Measurements from ENCODE around the gene NFKBIL1. TPM values are rescaled to one million over a fixed set of nuclear protein-coding genes. Genes with fewer than 3 reads are reported as not detected.

NFKBIL1 gene
- total and polyA plus RNA-seq, 10 of the 15 experiments (the other 5 are each of a cell fraction or from before 2014, with no cell fraction given), result 0.19 to 15.1 (median 7.0) TPM

DNA sequence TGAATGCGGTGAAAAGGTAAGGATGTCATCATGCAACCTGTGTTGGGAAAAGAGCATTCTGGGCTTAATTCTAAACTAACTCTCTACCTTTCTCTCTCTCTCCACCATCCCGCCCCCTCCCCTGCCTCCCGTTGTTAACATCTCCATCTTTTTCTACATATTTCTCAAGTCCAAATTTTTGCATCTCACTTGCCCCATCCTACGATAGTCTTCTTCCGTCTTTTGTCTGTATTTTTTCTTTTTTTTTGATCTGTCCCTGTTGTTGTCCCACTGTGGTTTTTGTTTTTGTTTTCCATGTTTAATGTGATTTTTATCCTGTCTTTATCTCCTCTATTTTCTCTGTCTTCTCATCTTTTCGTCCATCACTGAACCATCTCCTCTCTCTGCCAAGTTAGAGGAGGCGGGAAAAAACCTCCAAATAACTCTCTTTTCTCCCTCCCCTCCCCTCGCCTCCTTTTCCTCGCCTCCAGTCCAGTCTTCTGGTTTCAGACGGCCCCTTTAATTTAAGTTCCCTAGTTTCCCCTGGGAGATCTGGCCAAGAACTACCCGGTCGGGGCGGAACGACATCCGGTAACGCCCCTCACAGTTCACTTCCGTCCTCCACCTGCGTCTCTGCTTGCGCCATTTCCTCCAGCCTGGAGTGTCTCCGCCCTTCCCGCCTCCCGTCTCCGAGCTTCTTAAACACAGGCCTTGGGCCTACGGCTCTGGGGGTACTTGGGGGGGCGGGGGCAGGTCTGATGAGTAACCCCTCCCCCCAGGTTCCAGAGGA, at the start of gene NFKBIL1 (continued):
- TF ChIP-seq FOXM1 (IDR thresholded peaks at IDR 0.05; ENCODE audit: low read depth, low read length), result 0 out of 2 replicates have a peak, but pooled peaks have one; percentile 34
- TF ChIP-seq KLF5 (IDR thresholded peaks at IDR 0.05; ENCODE audit: partially characterized antibody), result peak; percentile 43
- TF ChIP-seq, protein P1, sequence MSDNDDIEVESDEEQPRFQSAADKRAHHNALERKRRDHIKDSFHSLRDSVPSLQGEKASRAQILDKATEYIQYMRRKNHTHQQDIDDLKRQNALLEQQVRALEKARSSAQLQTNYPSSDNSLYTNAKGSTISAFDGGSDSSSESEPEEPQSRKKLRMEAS (IDR thresholded peaks at IDR 0.05; ENCODE audit: low read depth, low read length), result 0 out of 2 replicates have a peak, but pooled peaks have one; percentile 33
- no peak for TF ChIP-seq TCF3 (IDR thresholded peaks at IDR 0.05; ENCODE audit: borderline replicate concordance, insufficient read depth, low read depth, low read length)
- TF ChIP-seq HCFC1 (IDR thresholded peaks at IDR 0.05; ENCODE audit: low read length), result peak; percentile 96
- TF ChIP-seq, protein P2, sequence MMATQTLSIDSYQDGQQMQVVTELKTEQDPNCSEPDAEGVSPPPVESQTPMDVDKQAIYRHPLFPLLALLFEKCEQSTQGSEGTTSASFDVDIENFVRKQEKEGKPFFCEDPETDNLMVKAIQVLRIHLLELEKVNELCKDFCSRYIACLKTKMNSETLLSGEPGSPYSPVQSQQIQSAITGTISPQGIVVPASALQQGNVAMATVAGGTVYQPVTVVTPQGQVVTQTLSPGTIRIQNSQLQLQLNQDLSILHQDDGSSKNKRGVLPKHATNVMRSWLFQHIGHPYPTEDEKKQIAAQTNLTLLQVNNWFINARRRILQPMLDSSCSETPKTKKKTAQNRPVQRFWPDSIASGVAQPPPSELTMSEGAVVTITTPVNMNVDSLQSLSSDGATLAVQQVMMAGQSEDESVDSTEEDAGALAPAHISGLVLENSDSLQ (IDR thresholded peaks at IDR 0.05), result peak; percentile 73
- no peak for TF ChIP-seq BACH1 (IDR thresholded peaks at IDR 0.05; ENCODE audit: borderline replicate concordance)
- TF ChIP-seq STAT1 (conservative IDR thresholded peaks at IDR 0.05), result peak; percentile 30; the same call in 1 of the 2 replicates
- peak; percentile 69 for TF ChIP-seq POLR2A (IDR thresholded peaks at IDR 0.05; ENCODE audit: low read depth, low read length)
- TF ChIP-seq NFYB (IDR thresholded peaks at IDR 0.05; ENCODE audit: insufficient read depth, low read depth, low read length), result no peak
- TF ChIP-seq, protein P3, sequence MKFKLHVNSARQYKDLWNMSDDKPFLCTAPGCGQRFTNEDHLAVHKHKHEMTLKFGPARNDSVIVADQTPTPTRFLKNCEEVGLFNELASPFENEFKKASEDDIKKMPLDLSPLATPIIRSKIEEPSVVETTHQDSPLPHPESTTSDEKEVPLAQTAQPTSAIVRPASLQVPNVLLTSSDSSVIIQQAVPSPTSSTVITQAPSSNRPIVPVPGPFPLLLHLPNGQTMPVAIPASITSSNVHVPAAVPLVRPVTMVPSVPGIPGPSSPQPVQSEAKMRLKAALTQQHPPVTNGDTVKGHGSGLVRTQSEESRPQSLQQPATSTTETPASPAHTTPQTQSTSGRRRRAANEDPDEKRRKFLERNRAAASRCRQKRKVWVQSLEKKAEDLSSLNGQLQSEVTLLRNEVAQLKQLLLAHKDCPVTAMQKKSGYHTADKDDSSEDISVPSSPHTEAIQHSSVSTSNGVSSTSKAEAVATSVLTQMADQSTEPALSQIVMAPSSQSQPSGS (IDR thresholded peaks at IDR 0.05; ENCODE audit: low read length), result no peak
- no peak for TF ChIP-seq ETV6 (conservative IDR thresholded peaks at IDR 0.05 in 1 of 2, IDR thresholded peaks at IDR 0.05 in 1 of 2; ENCODE audit: borderline replicate concordance in 1 of 2, low read depth in 1 of 2)
- TF ChIP-seq, protein P4, sequence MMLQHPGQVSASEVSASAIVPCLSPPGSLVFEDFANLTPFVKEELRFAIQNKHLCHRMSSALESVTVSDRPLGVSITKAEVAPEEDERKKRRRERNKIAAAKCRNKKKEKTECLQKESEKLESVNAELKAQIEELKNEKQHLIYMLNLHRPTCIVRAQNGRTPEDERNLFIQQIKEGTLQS (IDR thresholded peaks at IDR 0.05; ENCODE audit: borderline replicate concordance, extremely low read depth, low read depth, low read length), result no peak
- no peak for TF ChIP-seq PAX5 (IDR thresholded peaks at IDR 0.05; ENCODE audit: borderline replicate concordance, low read depth, low read length)
- TF ChIP-seq RB1 (IDR thresholded peaks at IDR 0.05; ENCODE audit: borderline replicate concordance), result peak; percentile 82
- TF ChIP-seq NRF1 (conservative IDR thresholded peaks at IDR 0.05; ENCODE audit: low read depth, low read length), result no peak
- TF ChIP-seq LARP7 (IDR thresholded peaks at IDR 0.05), result no peak
- no peak for TF ChIP-seq MEF2A (IDR thresholded peaks at IDR 0.05; ENCODE audit: insufficient read depth, low read depth, low read length)
- no peak for TF ChIP-seq BCL11A (IDR thresholded peaks at IDR 0.05; ENCODE audit: low read depth, low read length)
- peak; percentile 78; the same call in 1 of the 2 replicates for TF ChIP-seq RCOR1 (conservative IDR thresholded peaks at IDR 0.05; ENCODE audit: low read depth, low read length)
- TF ChIP-seq, protein P5, sequence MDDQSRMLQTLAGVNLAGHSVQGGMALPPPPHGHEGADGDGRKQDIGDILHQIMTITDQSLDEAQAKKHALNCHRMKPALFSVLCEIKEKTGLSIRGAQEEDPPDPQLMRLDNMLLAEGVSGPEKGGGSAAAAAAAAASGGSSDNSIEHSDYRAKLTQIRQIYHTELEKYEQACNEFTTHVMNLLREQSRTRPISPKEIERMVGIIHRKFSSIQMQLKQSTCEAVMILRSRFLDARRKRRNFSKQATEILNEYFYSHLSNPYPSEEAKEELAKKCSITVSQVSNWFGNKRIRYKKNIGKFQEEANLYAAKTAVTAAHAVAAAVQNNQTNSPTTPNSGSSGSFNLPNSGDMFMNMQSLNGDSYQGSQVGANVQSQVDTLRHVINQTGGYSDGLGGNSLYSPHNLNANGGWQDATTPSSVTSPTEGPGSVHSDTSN (IDR thresholded peaks at IDR 0.05; ENCODE audit: insufficient replicate concordance, low read depth, low read length), result no peak
- no peak for TF ChIP-seq ZNF207 (IDR thresholded peaks at IDR 0.05; ENCODE audit: borderline replicate concordance)
- TF ChIP-seq RAD21 (IDR thresholded peaks at IDR 0.05; ENCODE audit: insufficient read depth, low read depth, low read length), result no peak
- no peak for TF ChIP-seq MTA3 (IDR thresholded peaks at IDR 0.05; ENCODE audit: borderline replicate concordance, low read length)
- TF ChIP-seq RFX5 (IDR thresholded peaks at IDR 0.05; ENCODE audit: low read depth, low read length), result no peak
